GM10266 (cell line): ENCODE results near the gene PRF1.
"Not testable (repeated sequence)": the region's sequence is repeated elsewhere in the genome, so short reads cannot be mapped to it uniquely, and the experiment has no call there.

Source experiments
- DNase-seq: peaks from one replicate; pipeline ENCODE4 v3.0.0; 2012; ENCODE audit errors: extremely low spot score
- CTCF ChIP-seq: IDR thresholded peaks from 2 replicates; pipeline ENCODE4 v1.5.1; 2012; ENCODE audit warnings: mild to moderate bottlenecking, low read depth; ENCODE audit not compliant: control insufficient read depth, insufficient read depth; ENCODE audit errors: missing control alignments

Gene PRF1

GRCh38 chr10:70602665-70603448 lies at the start of gene PRF1:
Gene PRF1 (minus strand): TSS chr10:70602741. CDS start chr10:70600902, 1,839 bp downstream.
- no peak for TF ChIP-seq CTCF
- DNase-seq, result no peak

DNA sequence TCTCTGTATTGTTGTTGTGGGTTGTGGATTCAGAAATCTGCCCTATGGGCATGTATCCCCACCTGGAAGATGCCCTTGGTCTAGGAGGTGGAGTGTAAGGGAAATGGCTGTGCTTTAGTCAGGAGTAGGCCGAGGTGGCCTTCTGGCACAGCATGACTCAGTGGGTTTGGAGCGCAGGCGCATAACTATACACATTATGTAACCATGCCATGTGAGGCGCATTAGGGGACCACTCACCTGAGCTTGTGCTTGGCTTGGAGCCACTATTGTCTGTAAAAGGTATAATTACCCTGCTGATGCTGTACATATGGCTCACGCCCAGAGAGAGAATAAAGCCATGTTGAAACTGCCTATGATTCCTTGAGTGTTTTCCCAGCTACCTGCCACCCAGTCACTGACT lies 49.1 kb upstream of the PRF1 start:
- TF ChIP-seq CTCF, result no peak

DNA sequence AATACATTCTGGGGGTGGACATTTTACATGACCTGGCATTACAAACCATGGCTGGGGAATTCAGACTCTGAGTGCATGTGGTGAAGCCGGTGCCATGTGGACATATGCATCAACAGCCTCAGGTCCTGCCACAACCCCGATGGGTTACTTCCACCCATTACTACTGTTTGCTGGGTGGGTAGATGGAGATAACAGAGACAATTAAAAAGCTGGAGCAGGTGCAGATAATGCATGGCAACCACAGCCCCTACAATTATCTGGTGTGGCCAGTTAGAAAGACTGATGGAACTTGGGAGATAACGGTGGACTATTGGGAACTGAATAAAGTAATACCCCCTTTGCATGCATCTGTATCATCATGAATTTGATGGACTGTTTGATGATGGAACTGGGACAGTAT lies 48.2 kb upstream of the PRF1 start:
- no peak for TF ChIP-seq CTCF
- no peak for DNase-seq

More for the DNA sequence above, 49.1 kb upstream of the PRF1 start:
- DNase-seq, result no peak

DNA sequence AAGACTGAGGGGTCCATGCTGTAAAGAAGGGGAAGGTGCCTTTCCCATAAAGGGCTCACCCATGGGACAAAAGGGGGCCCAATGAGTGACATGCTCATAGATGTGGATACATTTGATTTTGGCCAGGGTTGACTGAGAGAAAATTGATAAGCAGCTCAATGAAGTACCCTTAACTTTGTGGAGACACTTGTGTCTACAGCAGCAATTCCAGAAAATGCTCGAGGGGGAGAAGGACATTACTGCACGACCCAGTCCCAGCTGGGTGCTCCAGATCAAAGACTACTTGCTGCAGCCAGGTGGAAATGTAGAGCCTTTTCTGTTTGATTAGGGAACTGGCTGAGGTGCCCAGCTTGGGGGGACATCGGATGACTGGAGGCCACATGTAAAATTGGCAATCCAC lies 47.6 kb upstream of the PRF1 start:
- no peak for TF ChIP-seq CTCF
- DNase-seq, result no peak

DNA sequence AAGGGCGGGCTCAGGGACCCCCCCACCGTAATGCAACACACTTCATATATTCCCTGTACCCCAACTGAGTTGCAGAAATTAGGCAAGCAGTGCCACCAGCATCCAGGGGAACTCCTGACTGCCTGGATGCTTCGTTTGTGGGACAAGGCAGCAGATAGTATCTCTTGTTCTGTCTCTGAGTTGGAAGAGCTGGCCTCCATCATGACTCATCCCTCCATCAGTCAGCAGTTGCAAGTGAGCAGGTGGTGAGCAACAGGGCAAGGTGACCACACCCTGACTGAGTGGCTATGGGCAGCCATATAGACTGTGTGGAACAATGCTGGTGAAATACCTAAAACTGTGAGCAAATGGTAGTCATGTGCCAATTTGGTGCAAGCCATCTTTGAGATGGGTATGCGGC lies 47.0 kb upstream of the PRF1 start:
- no peak for TF ChIP-seq CTCF
- DNase-seq, result no peak

DNA sequence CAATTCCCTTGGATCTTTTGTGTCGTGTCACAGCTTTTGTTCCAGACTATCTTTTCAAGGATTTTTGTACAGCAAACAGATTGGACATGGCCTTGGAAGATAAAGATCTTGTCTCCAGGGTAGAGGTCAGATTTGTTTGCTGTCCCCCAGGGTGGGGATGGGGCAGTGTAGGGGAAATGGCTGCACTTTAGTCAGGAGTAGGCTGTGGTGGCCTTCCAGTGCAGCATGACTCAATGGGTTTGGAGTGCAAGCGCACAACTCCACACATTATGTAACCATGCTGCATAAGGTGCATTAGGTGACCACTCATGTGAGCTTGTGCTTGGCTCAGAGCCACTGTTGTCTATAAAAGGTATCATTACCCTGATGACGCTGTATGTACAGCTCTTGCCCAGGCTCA lies 45.9 kb upstream of the PRF1 start:
- no peak for TF ChIP-seq CTCF
- no peak for DNase-seq

DNA sequence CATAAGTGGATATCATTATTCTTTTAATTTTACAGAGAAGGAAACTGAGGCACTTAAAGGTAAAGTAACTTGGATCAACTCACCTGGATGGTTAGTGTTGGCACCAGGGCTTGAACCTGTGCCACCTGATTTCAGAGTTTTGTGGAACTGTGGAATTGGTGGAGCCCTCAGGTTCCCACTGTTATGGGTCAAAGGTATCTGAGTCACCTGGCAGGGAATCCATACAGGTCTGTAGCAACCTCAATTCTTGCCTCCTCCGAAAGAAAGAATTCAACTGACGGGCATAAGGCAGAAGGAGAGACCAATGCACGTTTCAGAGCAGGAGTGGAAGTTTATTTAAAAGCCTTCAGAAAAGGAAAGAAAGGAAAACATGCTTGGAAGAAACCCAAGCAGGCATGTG lies 44.5 kb upstream of the PRF1 start:
- TF ChIP-seq CTCF, result no peak
- DNase-seq, result no peak

- DNase-seq, result not testable (repeated sequence)
Measured at GRCh38 chr10:70644959-70645358, 42.4 kb upstream of the PRF1 start.

GRCh38 chr10:70643272-70643671 lies 40.7 kb upstream of the PRF1 start:
- DNase-seq, result not testable (repeated sequence)

DNA sequence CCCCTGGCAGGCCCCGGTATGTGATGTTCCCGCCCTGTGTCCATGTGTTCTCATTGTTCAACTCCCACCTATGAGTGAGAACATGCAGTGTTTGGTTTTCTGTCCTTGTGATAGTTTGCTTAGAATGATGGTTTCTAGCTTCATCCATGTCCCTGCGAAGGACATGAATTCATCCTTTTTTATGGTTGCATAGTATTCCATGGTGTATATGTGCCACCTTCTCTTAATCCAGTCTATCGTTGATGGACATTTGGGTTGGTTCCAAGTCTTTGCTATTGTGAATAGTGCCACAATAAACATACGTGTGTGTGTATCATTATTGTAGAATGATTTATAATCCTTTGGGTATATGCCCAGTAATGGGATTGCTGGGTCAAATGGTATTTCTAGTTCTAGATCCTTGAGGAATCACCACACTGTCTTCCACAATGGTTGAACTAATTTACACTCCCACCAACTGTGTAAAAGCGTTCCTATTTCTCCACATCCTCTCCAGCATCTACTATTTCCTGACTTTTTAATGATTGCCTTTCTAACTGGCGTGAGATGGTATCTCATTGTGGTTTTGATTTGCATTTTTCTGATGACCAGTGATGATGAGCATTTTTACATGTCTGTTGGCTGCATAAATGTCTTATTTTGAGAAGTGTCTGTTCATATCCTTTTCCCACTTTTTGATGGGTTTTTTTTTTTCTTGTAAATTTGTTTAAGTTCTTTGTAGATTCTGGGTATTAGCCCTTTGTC lies 37.3 kb upstream of the PRF1 start:
- not testable (repeated sequence) for DNase-seq

DNA sequence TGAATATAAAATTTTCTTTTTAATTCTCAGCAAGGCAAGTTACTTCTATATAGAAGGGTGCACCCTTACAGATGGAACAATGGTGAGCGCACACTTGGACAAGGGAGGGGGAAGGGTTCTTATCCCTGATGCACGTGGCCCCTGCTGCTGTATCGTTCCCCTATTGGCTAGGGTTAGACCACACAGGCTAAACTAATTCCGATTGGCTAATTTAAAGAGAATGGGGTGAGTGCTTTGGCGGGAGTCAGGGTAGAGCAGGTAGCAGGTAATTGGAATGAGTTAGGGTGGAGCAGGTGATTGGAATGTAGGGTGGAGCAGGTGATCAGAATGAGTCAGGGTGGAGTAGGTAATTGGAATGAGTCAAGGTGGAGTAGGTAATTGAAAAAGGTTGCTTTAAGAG lies 32.0 kb upstream of the PRF1 start:
- DNase-seq, result not testable (repeated sequence)
